ENCODE results near the gene STUM.

GRCh38 chr1:226506021-226506420 is 42.5 kb upstream of the STUM start:
- TF ChIP-seq CTCF (IDR thresholded peaks at IDR 0.05): no peak
- TF ChIP-seq POLR2A (IDR thresholded peaks at IDR 0.05): no peak
